ENCODE data around the gene XPO5.
A peak's percentile ranks its signal among the peaks of the same experiment; 100 is the strongest.
"Not testable (repeated sequence)": the region's sequence is repeated elsewhere in the genome, so short reads cannot be mapped to it uniquely, and the experiment has no call there.

The XPO5 gene

DNA sequence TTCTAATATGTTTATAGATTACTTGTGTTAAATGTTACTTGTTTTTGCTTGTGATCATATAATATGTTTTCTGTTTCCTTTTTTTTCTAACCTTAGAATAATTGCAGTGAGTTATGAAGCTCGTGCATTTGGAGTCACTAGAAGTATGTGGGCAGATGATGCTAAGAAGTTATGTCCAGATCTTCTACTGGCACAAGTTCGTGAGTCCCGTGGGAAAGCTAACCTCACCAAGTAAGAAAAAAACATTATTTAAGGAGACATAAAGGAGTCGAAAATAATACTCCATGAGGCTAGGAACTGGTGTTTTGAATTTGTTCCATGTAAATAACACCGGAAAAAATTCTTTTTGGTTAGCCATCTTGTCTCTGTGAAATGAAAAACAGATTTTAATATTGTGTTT is 7.1 kb upstream of the XPO5 start:
- DNase-seq: no peak

DNA sequence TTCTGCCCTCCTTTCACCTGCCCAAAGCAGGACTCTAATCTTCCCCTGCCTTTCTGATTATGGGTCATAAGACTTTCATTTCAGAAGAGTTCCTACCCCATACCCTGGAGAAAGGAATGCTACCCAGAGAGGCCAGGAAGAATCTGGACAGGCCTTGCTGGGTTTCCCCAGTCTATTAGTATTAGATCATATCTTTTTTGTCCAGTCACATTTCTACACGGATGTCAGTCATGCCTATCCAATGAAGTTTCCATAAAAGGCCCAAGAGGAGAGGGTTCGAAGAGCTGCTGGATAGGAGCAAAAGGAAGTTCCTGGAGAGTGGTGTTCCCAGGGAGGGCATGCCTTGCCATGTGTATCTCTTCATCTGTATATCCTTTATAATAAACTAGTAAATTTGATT is 3.3 kb upstream of the XPO5 start:
- no peak for DNase-seq

DNA sequence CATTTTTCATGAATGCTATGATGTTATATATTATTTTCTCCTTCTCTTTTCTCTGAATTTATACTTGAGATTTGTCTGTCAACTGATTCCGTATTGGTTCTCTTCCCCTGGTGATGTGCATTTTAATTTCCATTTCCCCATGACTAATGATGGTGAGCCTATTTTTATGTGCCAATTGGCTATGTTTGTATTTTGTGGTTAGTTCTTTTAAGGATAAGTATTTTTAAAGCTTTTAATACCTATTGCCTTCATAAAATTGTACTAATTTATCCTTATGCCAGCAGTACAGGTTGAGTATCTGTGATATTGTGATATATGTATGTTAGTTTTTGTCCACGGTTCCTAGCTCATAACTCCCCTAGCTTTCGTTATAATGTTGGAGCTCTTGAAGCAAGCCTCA is 2.9 kb upstream of the XPO5 start:
- DNase-seq: no peak

DNA sequence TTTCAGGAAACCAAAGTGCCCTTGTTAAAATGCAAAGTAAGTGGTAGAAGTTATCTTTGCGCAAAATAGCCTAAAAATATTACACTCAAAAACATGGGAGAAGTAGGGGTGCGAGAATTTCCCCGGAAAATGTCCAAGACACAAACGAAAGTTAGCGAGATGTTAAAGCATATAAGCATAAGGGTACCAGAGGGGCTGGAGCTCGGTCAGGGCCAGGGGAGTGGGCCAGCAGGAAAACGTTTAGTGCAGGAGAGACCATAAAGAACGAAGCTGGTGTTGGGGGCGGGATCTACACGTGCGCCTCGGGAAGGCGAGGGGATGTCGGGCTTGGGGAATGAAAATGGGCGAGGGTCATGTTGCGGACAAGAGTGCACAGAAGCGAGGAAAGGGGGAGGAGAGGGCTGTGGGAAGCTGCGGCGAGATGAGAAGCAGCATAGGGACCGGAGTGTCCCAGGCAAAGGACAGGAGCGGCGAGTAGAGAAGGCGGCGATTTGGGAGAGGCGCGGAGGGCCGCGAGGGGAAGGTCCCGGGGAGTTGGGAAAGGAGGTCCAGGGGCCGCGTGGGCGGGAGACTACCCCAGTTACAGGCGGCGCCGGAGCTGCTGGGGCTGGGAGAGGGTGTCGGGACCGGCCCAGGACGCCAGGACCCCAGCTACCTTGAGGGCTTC is 600 bp downstream of the XPO5 start:
- no peak for DNase-seq

DNA sequence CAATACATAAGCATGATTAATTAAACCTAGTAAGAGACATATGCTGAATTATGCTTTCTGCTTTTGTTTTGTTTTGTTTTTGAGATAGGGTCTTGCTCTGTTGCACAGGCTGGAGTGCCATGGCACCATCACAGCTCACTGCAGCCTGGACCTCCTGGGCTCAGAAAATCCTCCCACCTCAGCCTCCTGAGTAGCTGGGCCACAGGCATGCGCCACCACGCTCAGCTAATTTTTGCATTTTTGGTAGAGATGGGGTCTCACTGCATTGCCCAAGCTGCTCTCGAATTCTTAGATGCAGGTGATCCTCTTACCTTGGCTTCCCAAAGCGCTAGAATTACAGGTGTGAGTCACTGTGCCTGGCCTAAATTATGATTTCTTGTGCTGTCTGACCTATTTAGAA is 3.8 kb downstream of the XPO5 start:
- no peak for DNase-seq

DNA sequence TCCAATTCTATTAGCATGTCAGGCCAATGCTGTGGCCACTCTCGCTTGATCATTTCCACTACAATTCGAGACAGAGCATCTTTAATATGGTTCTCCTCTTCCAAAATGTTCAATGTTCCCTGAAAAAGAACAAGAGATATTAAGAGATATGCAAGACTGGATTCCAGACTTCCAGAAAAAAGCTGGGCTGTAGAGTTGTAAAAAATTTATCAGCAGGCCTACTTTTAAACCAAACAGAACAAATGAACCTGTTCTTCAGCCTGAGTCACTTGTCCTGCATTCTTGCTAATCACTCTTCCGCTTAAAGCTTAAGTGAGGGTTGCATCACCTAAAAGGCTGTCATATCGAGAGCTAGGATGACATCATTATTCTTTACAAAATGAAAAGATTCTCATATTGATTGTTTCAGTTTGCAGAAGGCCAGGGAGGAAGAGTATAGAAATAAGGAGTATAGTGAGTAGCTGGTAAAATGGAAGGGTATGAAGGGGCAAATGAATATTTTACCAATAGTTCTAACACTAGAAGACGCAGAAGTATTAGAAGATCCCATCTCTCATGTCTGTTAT is 4.9 kb downstream of the XPO5 start:
- DNase-seq: no peak

DNA sequence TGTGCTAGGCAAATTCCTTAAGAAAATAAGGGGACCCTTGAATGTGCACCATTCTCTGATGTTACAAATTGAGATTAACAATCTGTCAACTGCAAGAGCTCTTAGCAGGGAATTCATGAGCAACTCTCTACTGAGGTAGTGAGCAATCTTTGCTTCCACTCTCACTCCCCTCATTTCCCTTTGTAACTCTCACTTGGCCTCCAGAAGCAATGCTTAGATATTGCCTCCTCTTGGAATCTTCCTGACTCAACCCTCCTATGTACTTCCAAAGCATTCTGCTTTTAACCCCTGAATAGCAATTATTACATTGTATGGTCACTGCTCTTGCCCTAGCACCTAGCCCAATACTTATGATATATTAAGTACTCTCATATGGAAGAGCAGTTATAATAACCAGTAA is 16.5 kb downstream of the XPO5 start:
- DNase-seq: no peak

DNA sequence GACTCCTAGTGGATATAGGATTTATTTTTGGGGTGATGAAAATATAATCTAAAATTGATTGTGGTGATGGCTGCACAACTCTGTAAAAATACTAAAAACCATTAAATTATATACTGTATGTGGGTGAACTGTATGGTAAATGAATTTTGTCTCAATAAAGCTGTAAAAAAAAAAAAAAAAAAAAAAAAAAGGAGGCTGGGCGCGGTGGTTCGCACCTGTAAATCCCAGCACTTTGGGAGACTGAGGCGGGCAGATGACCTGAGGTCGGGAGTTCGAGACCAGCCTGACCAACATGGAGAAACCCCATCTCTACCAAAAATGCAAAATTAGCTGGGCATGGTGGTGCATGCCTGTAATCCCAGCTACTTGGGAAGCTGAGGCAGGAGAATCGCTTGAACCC is 18.2 kb downstream of the XPO5 start:
- not testable (repeated sequence) for DNase-seq

DNA sequence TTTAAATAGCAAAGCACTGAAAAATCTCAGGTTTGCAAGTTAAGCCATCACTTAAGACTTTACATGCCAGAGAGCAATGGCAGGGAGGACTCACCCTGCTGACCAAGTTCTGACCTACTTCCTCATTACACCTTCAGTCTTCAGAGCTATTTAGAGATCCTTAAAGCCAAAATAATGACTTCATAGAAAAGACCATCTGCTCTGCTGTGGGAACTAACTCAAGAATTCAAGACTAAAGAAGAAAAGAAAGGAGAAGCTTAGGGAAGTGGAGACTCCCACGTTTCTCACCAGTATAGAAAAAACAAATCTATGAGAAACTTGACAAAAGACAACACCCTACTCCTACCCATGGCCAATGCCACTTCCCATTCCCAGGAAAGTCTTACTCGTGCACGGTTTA is 28.6 kb downstream of the XPO5 start:
- no peak for DNase-seq

DNA sequence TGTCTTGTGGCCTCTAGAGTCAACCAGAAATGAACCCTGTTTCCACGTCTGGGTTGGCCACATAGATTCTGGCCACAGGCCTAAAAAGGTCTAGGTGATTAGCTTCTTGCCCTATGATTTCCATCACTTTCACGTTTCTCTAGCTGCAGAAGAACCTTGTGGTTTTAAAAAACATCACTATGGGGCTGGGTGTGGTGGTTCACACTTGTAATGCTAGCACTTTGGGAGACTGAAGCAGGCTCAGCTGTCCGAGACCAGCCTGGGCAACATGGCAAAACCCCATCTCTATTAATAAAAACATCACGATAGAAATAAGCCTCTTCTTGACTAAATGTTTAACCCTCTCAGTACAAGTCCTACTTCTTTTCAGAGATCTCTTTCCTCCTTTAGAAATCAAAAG is 31.4 kb downstream of the XPO5 start:
- DNase-seq: peak in 1 of 2 donors; percentile 6

DNA sequence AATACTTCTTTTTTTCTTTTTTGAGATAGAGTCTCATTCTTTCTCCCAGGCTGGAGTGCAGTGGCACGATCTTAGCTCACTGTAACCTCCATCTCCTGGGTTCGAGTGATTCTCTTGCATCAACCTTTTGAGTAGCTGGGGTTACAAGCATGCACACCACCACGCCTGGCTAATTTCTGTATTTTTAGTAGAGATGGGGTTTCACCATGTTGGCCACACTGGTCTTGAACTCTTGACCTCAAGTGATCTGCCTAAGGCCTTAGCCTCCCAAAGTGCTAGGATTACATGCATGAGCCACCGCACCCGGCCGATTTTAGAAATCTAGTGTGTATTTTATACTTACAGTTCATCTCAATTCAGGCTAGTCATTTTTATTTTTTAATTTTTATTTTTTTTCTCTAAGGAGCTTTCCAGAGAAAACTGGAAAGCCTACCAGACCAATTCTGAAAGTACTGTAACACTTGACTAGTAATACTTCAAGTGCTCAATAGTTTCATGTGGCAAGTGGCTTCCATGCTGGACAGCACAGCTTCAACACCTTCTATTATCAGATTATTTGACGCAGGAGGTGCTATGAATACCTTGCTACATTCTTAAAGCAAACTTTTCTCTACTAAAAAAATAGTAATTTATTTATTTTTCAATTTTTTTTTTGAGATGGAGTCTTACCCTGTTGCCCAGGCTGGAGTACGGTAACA is 33.9 kb downstream of the XPO5 start:
- no peak for DNase-seq

DNA sequence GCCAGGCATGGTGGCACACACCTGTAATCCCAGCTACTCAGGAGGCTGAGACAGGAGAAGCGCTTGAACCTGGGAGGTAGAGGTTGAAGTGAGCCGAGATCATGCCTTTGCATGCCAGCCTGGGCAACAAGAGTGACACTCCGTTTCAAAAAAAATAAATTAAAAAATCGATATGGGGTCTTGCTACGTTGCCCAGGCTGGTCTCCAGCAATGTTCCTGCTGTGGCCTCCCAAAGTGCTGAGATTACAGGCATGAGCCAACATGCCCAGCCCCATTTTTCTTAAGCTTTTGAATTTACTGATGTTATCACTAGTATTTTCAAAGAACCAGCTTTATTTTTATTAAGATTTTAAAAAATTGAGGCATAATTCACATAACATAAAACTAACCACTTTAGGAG is 35.3 kb downstream of the XPO5 start:
- no peak for DNase-seq

DNA sequence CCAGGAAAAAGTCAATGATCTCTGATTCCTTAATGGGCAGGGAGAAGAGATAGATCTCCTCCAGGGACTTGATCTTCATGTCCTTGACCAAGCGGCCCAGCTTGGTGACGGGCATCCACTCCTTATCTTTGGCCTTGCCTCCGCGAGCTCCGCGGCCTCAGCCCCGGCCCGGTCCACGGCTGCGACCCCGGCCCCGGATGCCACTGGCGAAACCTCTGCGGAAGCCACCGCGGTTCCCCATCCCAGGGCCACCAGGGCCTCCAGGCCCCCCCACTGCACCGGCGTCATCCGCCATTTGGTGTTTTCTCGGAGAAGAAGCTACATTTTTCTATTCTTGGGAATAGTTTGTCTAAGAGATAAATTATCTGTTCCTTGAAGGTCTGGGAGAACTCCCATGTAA is 36.4 kb downstream of the XPO5 start:
- DNase-seq: not testable (repeated sequence)

DNA sequence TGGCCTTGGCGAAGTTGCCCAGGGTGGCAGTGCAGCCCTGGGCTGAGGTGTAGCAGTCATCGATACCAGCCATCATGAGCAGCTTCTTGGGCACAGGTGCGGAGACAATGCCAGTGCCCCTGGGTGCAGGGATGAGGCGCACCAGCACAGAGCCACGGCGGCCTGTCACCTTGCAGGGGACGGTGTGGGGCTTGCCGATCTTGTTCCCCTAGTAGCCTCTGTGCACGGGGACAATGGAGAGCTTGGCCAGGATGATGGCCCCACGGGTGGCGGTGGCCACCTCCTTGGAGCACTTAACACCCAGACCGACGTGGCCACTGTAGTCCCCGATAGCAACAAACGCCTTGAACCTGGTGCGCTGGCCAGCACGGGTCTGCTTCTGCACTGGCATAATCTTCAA is 36.9 kb downstream of the XPO5 start:
- not testable (repeated sequence) for DNase-seq

DNA sequence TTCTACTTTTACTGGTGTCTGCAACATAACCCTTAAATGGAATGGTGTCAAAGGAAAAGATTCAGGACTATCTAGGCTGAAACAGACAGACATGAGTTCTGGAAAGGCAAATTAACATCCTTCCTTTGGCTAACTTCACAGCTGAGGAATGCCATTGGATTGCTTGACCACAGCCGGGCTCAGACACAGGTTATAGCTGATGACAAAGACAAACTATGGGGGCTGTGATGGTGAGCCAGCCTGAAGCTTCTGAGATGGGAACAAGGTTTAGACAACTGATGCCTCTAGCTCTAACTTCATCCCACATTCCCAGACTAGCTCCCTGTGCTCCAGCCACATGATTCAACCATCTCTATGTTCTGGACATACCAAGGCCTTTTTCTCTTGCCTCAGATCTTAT is 43.6 kb downstream of the XPO5 start:
- DNase-seq: no peak

DNA sequence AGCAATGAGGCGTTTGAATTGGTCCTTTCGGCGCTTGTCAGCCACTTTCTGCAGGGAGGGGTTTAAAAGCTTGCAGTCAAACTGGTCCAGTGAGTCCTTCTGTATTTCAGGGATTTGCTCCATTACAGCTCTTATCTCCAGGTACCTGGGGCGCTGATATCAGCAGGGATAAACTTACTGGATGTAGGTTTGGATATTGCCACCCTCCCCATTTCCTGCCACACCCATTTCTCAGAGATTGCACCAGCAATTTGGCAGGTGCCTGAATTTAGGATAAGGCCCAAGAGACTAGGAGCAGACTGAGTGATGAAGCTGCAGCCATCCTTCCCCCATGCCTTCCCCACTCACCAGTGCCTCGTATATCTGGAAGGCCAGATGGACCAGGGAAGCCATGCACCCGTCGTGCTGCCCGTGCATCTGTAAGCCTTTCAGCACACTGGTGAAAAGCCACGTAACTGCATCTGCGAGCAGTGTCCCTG is 51.3 kb downstream of the XPO5 start:
- no peak for DNase-seq

DNA sequence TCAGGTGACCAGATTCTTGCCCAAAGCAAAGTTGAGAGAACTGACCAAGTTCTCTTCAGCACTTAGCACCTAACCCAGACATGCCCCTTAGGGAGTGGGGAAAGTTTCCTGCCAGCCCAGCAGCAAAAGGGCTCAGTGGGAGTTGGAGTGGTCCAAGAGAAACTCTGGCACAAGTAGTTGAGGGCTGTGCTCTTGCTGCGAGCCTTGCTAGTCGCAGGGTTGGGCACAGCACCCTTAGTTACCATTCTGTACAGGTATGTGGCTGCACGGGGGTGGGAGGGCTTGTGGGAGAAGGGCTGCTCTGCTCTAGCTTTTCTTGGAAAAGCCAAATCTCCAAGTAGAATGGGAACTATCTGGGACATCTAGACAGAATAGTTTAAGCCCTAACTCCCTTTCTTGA is 52.6 kb downstream of the XPO5 start:
- no peak for DNase-seq

DNA sequence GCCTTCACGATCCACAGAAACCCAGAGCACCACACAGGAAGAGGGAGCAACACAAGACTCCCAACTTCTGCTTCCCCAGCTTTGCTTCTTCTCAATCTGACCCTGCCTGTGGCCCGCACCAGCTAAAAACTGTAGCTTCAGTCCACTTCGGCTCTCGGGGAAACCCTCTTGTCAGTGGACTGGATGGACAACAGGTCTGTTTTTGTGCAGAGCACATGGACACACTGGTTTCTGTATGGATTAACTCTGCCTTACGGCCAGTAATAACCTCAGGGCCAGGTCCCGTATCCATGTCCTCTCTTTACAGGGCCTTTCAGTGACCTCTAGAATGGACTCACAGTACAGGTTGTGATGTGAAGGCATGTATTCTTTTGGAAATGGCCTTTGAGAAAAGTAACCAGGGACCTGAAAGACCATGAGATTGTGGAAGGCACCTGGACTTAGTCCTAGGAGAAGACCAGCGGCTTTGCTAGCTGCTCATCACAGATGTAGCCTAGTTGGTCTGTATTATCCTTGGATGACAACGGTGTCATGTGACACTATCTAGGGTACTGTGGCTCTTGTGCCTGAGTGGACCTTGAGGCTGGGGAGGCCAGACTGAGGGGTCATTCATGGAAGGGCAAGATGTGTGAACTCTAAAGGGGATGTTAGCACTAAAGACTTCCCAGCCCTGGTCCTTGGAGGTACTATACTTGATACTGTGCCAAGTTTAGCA is 53.1 kb downstream of the XPO5 start:
- DNase-seq: no peak

DNA sequence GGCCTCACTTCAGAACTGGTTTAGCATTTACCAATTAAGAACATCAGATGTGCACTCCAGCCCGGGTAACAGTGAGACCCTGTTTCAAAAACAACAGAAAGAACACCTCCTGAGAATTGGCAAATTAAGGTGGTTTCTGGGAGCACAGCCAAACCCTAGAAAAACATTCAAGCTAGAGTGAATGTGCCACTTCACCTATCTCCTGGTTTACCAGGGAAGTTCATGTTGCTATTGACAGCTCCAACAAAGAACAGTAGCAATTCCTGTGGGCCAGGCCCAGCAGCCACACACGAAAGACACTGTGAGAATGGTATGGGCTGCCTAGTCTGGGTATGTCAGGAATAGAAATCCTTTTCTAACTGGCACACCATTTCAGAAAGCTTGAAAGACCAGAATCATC is 54.0 kb downstream of the XPO5 start:
- no peak for DNase-seq

DNA sequence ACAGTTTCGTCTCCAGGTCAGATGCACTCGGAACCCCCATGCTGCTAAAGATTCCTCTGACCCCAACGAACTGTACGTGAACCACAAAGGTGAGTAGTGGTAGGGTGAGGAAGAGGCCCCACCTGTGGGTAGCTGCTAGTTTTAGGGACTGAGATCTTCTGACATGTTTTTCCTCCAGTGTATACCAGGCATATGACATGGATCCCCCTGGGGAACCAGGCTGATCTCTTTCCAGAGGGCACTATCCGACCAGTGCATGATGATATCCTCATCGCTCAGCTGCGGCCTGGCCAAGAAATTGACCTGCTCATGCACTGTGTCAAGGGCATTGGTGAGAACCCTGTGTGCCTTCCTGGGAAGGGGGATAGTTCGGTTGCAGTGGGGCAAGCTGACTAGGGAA is 55.7 kb downstream of the XPO5 start:
- no peak for DNase-seq

DNA sequence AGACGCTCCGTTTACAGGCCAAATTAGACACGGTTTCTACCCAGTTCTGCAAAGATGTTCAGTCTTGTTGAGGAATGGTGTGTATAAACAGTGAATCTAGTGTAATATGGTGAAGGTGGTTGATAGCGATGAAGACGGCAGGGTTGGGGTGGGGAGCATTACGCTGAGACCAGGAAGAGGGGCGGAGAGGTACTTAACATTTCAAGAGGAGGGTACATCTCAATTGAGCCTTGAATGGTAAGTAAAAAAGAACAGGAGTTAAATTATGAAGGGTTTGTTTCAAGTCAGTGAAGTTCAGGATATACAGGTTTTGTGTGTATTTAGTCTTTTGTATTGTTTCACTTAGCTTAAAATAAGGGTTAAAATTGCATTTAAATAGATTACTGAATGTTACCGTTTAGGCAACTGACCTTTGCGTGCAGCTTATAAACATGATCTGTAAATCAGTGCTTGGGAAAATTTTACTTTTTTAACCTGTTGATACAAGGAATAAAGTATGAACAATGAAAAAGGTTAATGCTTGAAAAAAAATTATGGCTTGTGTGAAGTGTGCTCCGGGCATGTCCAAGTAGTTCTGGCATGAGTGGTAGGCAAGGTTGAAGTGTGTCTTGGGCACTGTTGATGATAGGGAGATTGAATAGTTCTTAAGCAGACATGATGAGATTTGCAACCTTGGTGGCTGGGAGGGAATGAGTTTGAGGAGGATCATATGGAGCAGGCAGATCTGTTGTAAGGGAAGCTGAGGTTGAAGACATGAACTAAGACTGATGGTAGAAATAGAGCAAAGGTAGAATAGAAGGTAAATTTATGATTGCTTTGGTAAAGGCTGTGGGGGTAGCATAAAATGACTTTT is 58.1 kb downstream of the XPO5 start:
- DNase-seq: no peak

DNA sequence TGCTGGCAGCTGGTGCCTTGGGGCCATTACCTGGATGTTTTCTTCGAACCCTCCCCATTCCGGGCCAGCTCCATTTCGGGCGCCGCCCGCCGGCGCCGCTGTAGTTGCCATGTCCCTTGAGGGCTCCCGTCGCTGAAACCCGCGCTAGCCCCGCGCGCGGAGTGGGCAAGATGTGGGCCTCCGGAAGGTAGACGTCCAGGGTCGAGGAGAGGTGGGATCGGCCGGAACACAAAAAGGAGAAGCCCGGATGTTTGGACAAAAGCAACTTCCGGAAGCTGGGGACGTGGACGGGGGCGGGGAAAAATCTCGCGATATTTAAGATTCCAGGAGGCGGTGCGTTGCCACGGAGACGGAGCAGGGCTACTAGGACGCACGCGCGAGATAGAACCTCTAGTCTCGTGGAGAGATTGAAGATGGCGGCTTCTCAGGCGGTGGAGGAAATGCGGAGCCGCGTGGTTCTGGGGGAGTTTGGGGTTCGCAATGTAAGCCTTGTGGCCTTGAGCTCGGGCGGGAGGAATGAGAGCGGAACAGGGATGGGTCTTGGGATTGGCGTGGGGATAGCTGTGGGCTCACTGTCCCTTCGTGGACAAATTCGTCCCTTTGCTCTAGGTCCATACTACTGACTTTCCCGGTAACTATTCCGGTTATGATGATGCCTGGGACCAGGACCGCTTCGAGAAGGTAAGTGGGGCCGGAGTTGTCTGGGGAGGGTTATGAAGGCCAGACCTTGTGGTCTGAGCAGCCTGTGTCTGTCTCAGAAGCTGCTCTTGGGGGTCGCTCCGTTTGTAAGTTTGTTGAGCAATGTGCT is 58.9 kb downstream of the XPO5 start, which contains the start of the genes POLR1C and YIPF3:
Gene POLR1C, plus strand, starts transcription at position 393 of the 808 bp plus-strand sequence. Its CDS starts 21 bp downstream, at position 414.
Gene YIPF3, minus strand, starts transcription at position 230 of the 808 bp plus-strand sequence. Its CDS starts 119 bp downstream, at position 111.
- peak; percentile 95 to 97 for DNase-seq
